IMR-90 (cell line): Measurements from ENCODE around the gene FAM78B. TPM values are rescaled to one million over a fixed set of nuclear protein-coding genes. Genes with fewer than 3 reads are reported as not detected.

Experiments used
- ATAC-seq: fragments of 200-7000 bp; cut with Tn5 transposase; 2 replicates; pipeline ENCODE4 v1.9.1; 2020; ENCODE audit warnings: low read depth, mild to moderate bottlenecking, moderate library complexity
- BruUV-seq: library from RNA; stranded (reverse); fragments of 400-500 nt; replicated peaks from 2 replicates; lab custom pipeline; 2021; lab: Mats Ljungman, UMichigan
- CTCF ChIA-PET: fragments of 300-600 bp; formaldehyde crosslinking; extraction: SDS; loops from one replicate; lab custom pipeline; 2021; ENCODE audit warnings: antibody characterized with exemption; lab: Yijun Ruan, JAX
- POLR2A ChIA-PET: fragments of 300-600 bp; sonication (Branson Sonifier 250); formaldehyde crosslinking; loops from one replicate; lab custom pipeline; 2022; ENCODE audit warnings: antibody characterized with exemption; ENCODE audit not compliant: unreplicated experiment; lab: Charles Lee
- DNase-seq: peaks from one replicate; pipeline ENCODE4 v3.0.0; 2013
- H2AFZ ChIP-seq: replicated peaks from 2 replicates; pipeline ENCODE3; 2013; ENCODE audit warnings: low read length, mild to moderate bottlenecking; ENCODE audit not compliant: poor library complexity
- H2AK5ac ChIP-seq: 2 replicates; pipeline ENCODE4 v1.6.1; 2013; ENCODE audit warnings: low read depth, low read length, inconsistent platforms
- H2AK9ac ChIP-seq: replicated peaks from 2 replicates; pipeline ENCODE3; 2013; ENCODE audit warnings: mild to moderate bottlenecking, low read depth, low read length, moderate library complexity; ENCODE audit not compliant: poor library complexity
- H2BK120ac ChIP-seq: 2 replicates; pipeline ENCODE4 v1.6.1; 2013; ENCODE audit warnings: low read depth, low read length, inconsistent platforms
- H2BK15ac ChIP-seq: 3 replicates; pipeline ENCODE4 v1.6.1; 2013; ENCODE audit warnings: low read depth, low read length, inconsistent platforms
- H2BK20ac ChIP-seq: 2 replicates; pipeline ENCODE4 v1.6.1; 2013; ENCODE audit warnings: low read depth, mild to moderate bottlenecking, inconsistent platforms, low read length, moderate library complexity
- H2BK5ac ChIP-seq: 2 replicates; pipeline ENCODE4 v1.6.1; 2013; ENCODE audit warnings: mild to moderate bottlenecking, low read depth, low read length, inconsistent platforms; ENCODE audit not compliant: poor library complexity, severe bottlenecking
- H3K14ac ChIP-seq: replicated peaks from 2 replicates; pipeline ENCODE4 v1.6.1; 2013; ENCODE audit warnings: low read depth, low read length, inconsistent platforms
- H3K18ac ChIP-seq: 2 replicates; pipeline ENCODE4 v1.6.1; 2013; ENCODE audit warnings: low read depth, low read length, control low read depth
- H3K23ac ChIP-seq: 2 replicates; pipeline ENCODE4 v1.6.1; 2013; ENCODE audit warnings: low read depth, low read length, inconsistent platforms
- H3K27ac ChIP-seq: 2 replicates; pipeline ENCODE4 v1.5.1; 2013; ENCODE audit warnings: mild to moderate bottlenecking, control low read depth, low read length; ENCODE audit not compliant: insufficient read depth
- H3K27me3 ChIP-seq: 2 replicates; pipeline ENCODE4 v1.6.1; 2013; ENCODE audit warnings: low read length; ENCODE audit not compliant: control insufficient read depth, insufficient read depth
- H3K36me3 ChIP-seq: 2 replicates; pipeline ENCODE4 v1.6.1; 2013; ENCODE audit warnings: low read length, mixed read lengths; ENCODE audit not compliant: control insufficient read depth, insufficient read depth
- H3K4ac ChIP-seq: 2 replicates; pipeline ENCODE4 v1.6.1; 2013; ENCODE audit warnings: low read depth, low read length, inconsistent platforms
- H3K4me1 ChIP-seq: 2 replicates; pipeline ENCODE4 v1.6.1; 2013; ENCODE audit warnings: low read length, mixed read lengths; ENCODE audit not compliant: control insufficient read depth, insufficient read depth
- H3K4me2 ChIP-seq: 2 replicates; pipeline ENCODE4 v1.6.1; 2013; ENCODE audit warnings: low read depth, mild to moderate bottlenecking, control low read depth, low read length, moderate library complexity
- H3K4me3 ChIP-seq: 2 replicates; pipeline ENCODE4 v1.5.1; 2013; ENCODE audit warnings: low read depth, mild to moderate bottlenecking, control low read depth, low read length, moderate library complexity; ENCODE audit not compliant: insufficient read depth
- H3K56ac ChIP-seq: 2 replicates; pipeline ENCODE4 v1.6.1; 2013; ENCODE audit warnings: low read length, inconsistent platforms; ENCODE audit not compliant: insufficient read depth; ENCODE audit errors: extremely low read depth
- H3K79me1 ChIP-seq, 2 experiments: 2 replicates each; pipeline ENCODE4 v1.6.1; 2013; ENCODE audit warnings: low read length in 2 of 2, inconsistent platforms in 1 of 2, low read depth in 1 of 2
- H3K9ac ChIP-seq: 2 replicates; pipeline ENCODE4 v1.6.1; 2013; ENCODE audit warnings: low read depth, low read length, control low read depth
- H3K9me1 ChIP-seq: 2 replicates; pipeline ENCODE4 v1.6.1; 2013; ENCODE audit warnings: low read length, inconsistent platforms; ENCODE audit not compliant: insufficient read depth
- H3K9me3 ChIP-seq: 2 replicates; pipeline ENCODE4 v1.6.1; 2013; ENCODE audit warnings: low read length; ENCODE audit not compliant: control insufficient read depth, insufficient read depth
- H4K20me1 ChIP-seq: 2 replicates; pipeline ENCODE4 v1.6.1; 2013; ENCODE audit warnings: low read length, inconsistent platforms; ENCODE audit not compliant: insufficient read depth
- H4K5ac ChIP-seq: 2 replicates; pipeline ENCODE4 v1.6.1; 2013; ENCODE audit warnings: mild to moderate bottlenecking, low read depth, low read length, control low read depth
- H4K8ac ChIP-seq, 2 experiments: 2 replicates each; pipeline ENCODE4 v1.6.1; 2013; ENCODE audit warnings: low read depth in 2 of 2, low read length in 2 of 2, control low read depth in 1 of 2, inconsistent platforms in 1 of 2
- H4K91ac ChIP-seq: 2 replicates; pipeline ENCODE4 v1.6.1; 2013; ENCODE audit warnings: low read depth, low read length, inconsistent platforms; ENCODE audit not compliant: insufficient read depth
- CHD1 ChIP-seq: IDR thresholded peaks from 2 replicates; pipeline ENCODE4 v1.6.1; 2012; ENCODE audit warnings: low read depth, low read length, improper control_type of control experiment
- ELK1 ChIP-seq: fragments of 150-350 bp; IDR thresholded peaks from 2 replicates; pipeline ENCODE4 v1.6.1; 2016; ENCODE audit warnings: low read depth, mild to moderate bottlenecking, low read length, moderate library complexity, borderline replicate concordance
- FOS ChIP-seq: fragments of 150-350 bp; IDR thresholded peaks from 2 replicates; pipeline ENCODE4 v1.6.1; 2016; ENCODE audit warnings: low read depth, low read length
- MXI1 ChIP-seq: IDR thresholded peaks from 2 replicates; pipeline ENCODE4 v1.6.1; 2012; ENCODE audit warnings: low read depth, mild to moderate bottlenecking, low read length, moderate library complexity, borderline replicate concordance
- USF2 ChIP-seq: fragments of 150-350 bp; IDR thresholded peaks from 2 replicates; pipeline ENCODE4 v1.6.1; 2017; ENCODE audit warnings: mild to moderate bottlenecking, antibody characterized with exemption, low read length, low read depth
- WGBS, 2 experiments: methylation state at CpG; one replicate each; pipeline versions ENCODE4 v1.1.5 to v1.1.7; 2013; ENCODE audit warnings: missing lambda C conversion rate in 2 of 2; ENCODE audit not compliant: insufficient read length in 1 of 2; ENCODE audit errors: extremely low coverage in 2 of 2; 5-methylcytosine and 5-hydroxymethylcytosine counted together
- dilution Hi-C: fragments of 300-500 bp; cut with HindIII; formaldehyde crosslinking; loops from one replicate; pipeline ENCODE4 v1.14.3; 2018; ENCODE audit warnings: low sequenced_read_pairs; ENCODE audit not compliant: unreplicated experiment
- in situ Hi-C: fragments of 300-500 bp; cut with MboI; formaldehyde crosslinking; loops from 3 replicates; pipeline ENCODE4 v1.14.3; 2019; ENCODE audit warnings: low sequenced_read_pairs, inconsistent platforms, mixed read lengths
- intact Hi-C: fragments of 100-400 bp; cut with micrococcal nuclease; formaldehyde crosslinking; loops from 2 replicates; pipeline ENCODE4 v1.10.0; 2022
- polyA plus RNA-seq, 3 experiments: library from polyadenylated mRNA; depleted of rRNA; stranded (reverse); fragments of >200 nt; gene quantifications; 2 replicates each; pipeline ENCODE4 v1.2.3, GENCODE V29; 2012; ENCODE audit warnings: low replicate concordance in 1 of 3
- total RNA-seq: library from RNA; depleted of rRNA; stranded (reverse); fragments of >200 nt; gene quantifications from 2 replicates; pipeline ENCODE4 v1.2.3, GENCODE V29; 2012

Gene FAM78B
- total and polyA plus RNA-seq, 2 of the 4 experiments (the other 2 are of a cell fraction), result under 0.01 to 0.12 TPM

- no peak overlapping the region for H4K5ac ChIP-seq
- H3K4me3 ChIP-seq, result no peak overlapping the region
- no peaks in the 10 kb centered on the region for H3K9me1 ChIP-seq
- no peak overlapping the region for H2AK5ac ChIP-seq
- intact Hi-C loops (no loop called here), dilution Hi-C loops (no loop called here), in situ Hi-C loops (no loop called here)
- H4K91ac ChIP-seq, result no peak overlapping the region
- H2BK20ac ChIP-seq, result no peak overlapping the region
- no peak overlapping the region for H3K9ac ChIP-seq
- H3K14ac ChIP-seq, result no peak overlapping the region
- peaks cover 2% of the 10 kb centered on the region; the same call in 1 of the 2 replicates for H3K9me3 ChIP-seq
- H2BK120ac ChIP-seq, result no peak overlapping the region
- H2AK9ac ChIP-seq, result no peak overlapping the region
- TF ChIP-seq FOS, result no peak
- no peak for TF ChIP-seq USF2
- no peak for TF ChIP-seq CHD1
- no peak for TF ChIP-seq ELK1
- TF ChIP-seq MXI1, result no peak
- no peak overlapping the region for H3K27ac ChIP-seq
- no peaks in the 10 kb centered on the region for H3K27me3 ChIP-seq
- no peak overlapping the region for H3K4ac ChIP-seq
- no peaks in the 10 kb centered on the region for H4K20me1 ChIP-seq
- H3K18ac ChIP-seq, result no peak overlapping the region
- no peaks in the 10 kb centered on the region for H3K4me1 ChIP-seq
- DNase-seq (no peak), ATAC-seq (no peak)
- CTCF ChIA-PET, result no interaction called here
- BruUV-seq, result no TSS peak
- no peaks in the 10 kb centered on the region for H3K79me1 ChIP-seq
- WGBS, 2 experiments, result no CpG with 5 or more reads among the region's 1 CpG
- no peak overlapping the region for H3K4me2 ChIP-seq
- no peaks in the 10 kb centered on the region for H3K36me3 ChIP-seq
- H3K23ac ChIP-seq, result no peak overlapping the region
- no peak overlapping the region for H2BK15ac ChIP-seq
- no peak overlapping the region for H2AFZ ChIP-seq
- H2BK5ac ChIP-seq, result no peak overlapping the region
- POLR2A ChIA-PET, result no interaction called here
- no peak overlapping the region for H3K56ac ChIP-seq
- H4K8ac ChIP-seq, result no peak overlapping the region
Observed at GRCh38 chr1:166064951-166065350, 101.8 kb downstream of the FAM78B start.
